NCI-H2029 treated with DMSO at 0.1 percent for 48 hours (cell line): Measurements from ENCODE around the gene HOXD8.
A peak's percentile ranks its signal among the peaks of the same experiment; 100 is the strongest.

Experiments
- DNase-seq: peaks from one replicate; lab custom pipeline; 2025; lab: John Stamatoyannopoulos, UW

The HOXD8 gene

GRCh38 chr2:176174382-176174823 lies 44.9 kb downstream of the HOXD8 start:
- no peak for DNase-seq

GRCh38 chr2:176174824-176175708 lies 45.6 kb downstream of the HOXD8 start:
- no peak for DNase-seq

GRCh38 chr2:176175709-176176607 lies 46.5 kb downstream of the HOXD8 start:
- DNase-seq, result no peak

- peak; percentile 28 for DNase-seq
Measured at GRCh38 chr2:176177580-176178037, 48.1 kb downstream of the HOXD8 start.

- DNase-seq, result peak; percentile 50
Measured at GRCh38 chr2:176178038-176178756, 48.7 kb downstream of the HOXD8 start.

DNA sequence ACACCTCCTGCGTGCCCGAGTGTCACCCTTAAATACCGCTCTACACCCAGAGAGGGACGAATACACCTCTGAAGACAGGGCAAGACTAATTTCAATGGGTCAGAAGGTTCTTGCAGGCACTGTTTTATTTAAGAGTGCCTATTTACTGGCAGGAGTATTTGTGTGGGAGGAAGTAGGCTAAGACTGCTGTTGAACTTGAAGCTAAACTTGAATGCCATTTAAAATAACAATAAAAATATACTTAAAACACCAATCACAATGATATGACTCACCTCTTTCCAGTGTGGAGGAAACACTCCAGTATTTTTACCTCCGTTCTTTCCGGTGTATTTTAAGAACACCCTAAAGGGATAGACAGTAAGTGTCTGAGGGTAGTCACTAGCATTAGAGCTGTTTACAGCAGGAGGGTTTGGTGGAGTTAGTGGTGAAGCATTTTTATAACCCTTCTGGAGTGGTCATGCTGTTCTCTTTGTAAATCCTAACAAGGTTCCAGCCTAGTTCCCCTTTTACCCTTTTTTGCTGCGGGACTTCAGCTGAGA lies 49.3 kb downstream of the HOXD8 start:
- DNase-seq, result no peak

- DNase-seq, result no peak
Measured at GRCh38 chr2:176181551-176181950, 52.0 kb downstream of the HOXD8 start.
